ENCODE data around the gene PKD2L2. TPM values are rescaled to one million over a fixed set of nuclear protein-coding genes. Genes with fewer than 3 reads are reported as not detected.

The PKD2L2 gene
- total and polyA plus RNA-seq, 11 donors = 0.08 to 1.1 (median 0.49) TPM; not detected in 2

- no peaks in the 10 kb centered on the region for H3K27me3 ChIP-seq
- H3K4me3 ChIP-seq = no peak overlapping the region
- H3K27ac ChIP-seq = peak overlapping the region in 7 of 12 donors; percentile 7 to 57 (median 48)
- intact Hi-C loops (cut with DNase I) = no loop called here
- ATAC-seq (peak in 3 of 4 donors; percentile 62 to 73 (median 72)), DNase-seq (no peak)
- H3K36me3 ChIP-seq = peaks cover 0 to 25% (median 15%) of the 10 kb centered on the region in 9 donors
- TF ChIP-seq POLR2A (IDR thresholded peaks at IDR 0.05) (no peak), CTCF (IDR thresholded peaks at IDR 0.05) (no peak)
- peaks cover 0 to 25% (median 11%) of the 10 kb centered on the region in 12 donors for H3K4me1 ChIP-seq
- no peaks in the 10 kb centered on the region for H3K9me3 ChIP-seq
- 24 to 33% (median 27%) methylated on average over 3 of the region's 3 CpGs for WGBS, 4 donors
Observed at GRCh38 chr5:137932800-137933199, 43.5 kb downstream of the PKD2L2 start.

GRCh38 chr5:137933491-137933911 lies 44.2 kb downstream of the PKD2L2 start:
- peak in 3 of 4 donors; percentile 43 to 54 (median 51) for ATAC-seq
- peaks cover 0 to 28% (median 22%) of the 10 kb centered on the region in 9 donors for H3K36me3 ChIP-seq
- H3K4me1 ChIP-seq = peaks cover 0 to 25% (median 11%) of the 10 kb centered on the region in 12 donors
- WGBS, 4 donors = 12 to 25% (median 19%) methylated on average over 3 of the region's 3 CpGs
- peak overlapping the region in 9 of 12 donors; percentile 7 to 59 (median 48) for H3K27ac ChIP-seq
- TF ChIP-seq CTCF (IDR thresholded peaks at IDR 0.05) (no peak), POLR2A (IDR thresholded peaks at IDR 0.05) (no peak)
- no peaks in the 10 kb centered on the region for H3K27me3 ChIP-seq
- no peak overlapping the region for H3K4me3 ChIP-seq
- DNase-seq = no peak
- intact Hi-C loops (cut with DNase I) = no loop called here
- H3K9me3 ChIP-seq = no peaks in the 10 kb centered on the region

- Histone ChIP-seq H3K9me3 (no peaks in the 10 kb centered on the region), H3K4me3 (no peak overlapping the region), H3K36me3 (peaks cover 0 to 39% (median 33%) of the 10 kb centered on the region in 9 donors), H3K4me1 (peaks cover 0 to 25% (median 11%) of the 10 kb centered on the region in 12 donors), H3K27me3 (no peaks in the 10 kb centered on the region), H3K27ac (peak overlapping the region in 4 of 12 donors; percentile 15 to 44 (median 28))
- intact Hi-C loops (cut with DNase I) = no loop called here
- WGBS, 4 donors = 44 to 88% (median 65%) methylated on average over 1 of the region's 1 CpG
- DNase-seq (no peak), ATAC-seq (no peak)
- TF ChIP-seq POLR2A (IDR thresholded peaks at IDR 0.05) = no peak
- no peak for TF ChIP-seq CTCF (IDR thresholded peaks at IDR 0.05)
Observed at GRCh38 chr5:137935190-137935589, 45.9 kb downstream of the PKD2L2 start.

GRCh38 chr5:137935694-137936093 lies 46.4 kb downstream of the PKD2L2 start:
- TF ChIP-seq CTCF (IDR thresholded peaks at IDR 0.05) (no peak), POLR2A (IDR thresholded peaks at IDR 0.05) (no peak)
- intact Hi-C loops (cut with DNase I) = no loop called here
- H3K27ac ChIP-seq = peak overlapping the region in 4 of 12 donors; percentile 15 to 44 (median 28)
- no peaks in the 10 kb centered on the region for H3K27me3 ChIP-seq
- ATAC-seq = no peak
- no peak for DNase-seq
- no peaks in the 10 kb centered on the region for H3K9me3 ChIP-seq
- 77 to 86% (median 82%) methylated on average over 3 of the region's 3 CpGs for WGBS, 4 donors
- H3K4me1 ChIP-seq = peaks cover 0 to 25% (median 11%) of the 10 kb centered on the region in 12 donors
- no peak overlapping the region for H3K4me3 ChIP-seq
- peaks cover 0 to 44% (median 38%) of the 10 kb centered on the region in 9 donors for H3K36me3 ChIP-seq
